Measurements from ENCODE around the gene BMP2.

The BMP2 gene

GRCh38 chr20:6780433-6781190 is 13.1 kb downstream of the BMP2 start:
- Histone ChIP-seq H3K4me3 (no peak overlapping the region), H3K4me2 (no peak overlapping the region), H3K9ac (no peak overlapping the region), H3K36me3 (peaks cover 5 to 33% (median 11%) of the 10 kb centered on the region in 11 experiments; a peak in 15 of 22 replicates), H3K27me3 (no peaks in the 10 kb centered on the region), H4K20me1 (no peaks in the 10 kb centered on the region; a peak in 1 of 22 replicates), H3K27ac (no peak overlapping the region), H3K9me3 (replicated peaks in 1 of 11) (no peaks in the 10 kb centered on the region), H3K4me1 (no peaks in the 10 kb centered on the region)
- no peak for TF ChIP-seq Cebpa-rat (IDR thresholded peaks at IDR 0.05)

- Histone ChIP-seq H3K27me3 (no peaks in the 10 kb centered on the region), H4K20me1 (no peaks in the 10 kb centered on the region), H3K9me3 (replicated peaks in 1 of 11) (no peaks in the 10 kb centered on the region), H3K27ac (no peak overlapping the region), H3K4me2 (no peak overlapping the region), H3K4me3 (no peak overlapping the region), H3K9ac (no peak overlapping the region), H3K4me1 (no peaks in the 10 kb centered on the region), H3K36me3 (peaks cover 0 to 18% (median under 1%) of the 10 kb centered on the region in 11 experiments; a peak in 10 of 22 replicates)
- TF ChIP-seq Cebpa-rat (IDR thresholded peaks at IDR 0.05) = no peak
These were observed 16.3 kb downstream of the BMP2 start for GRCh38 chr20:6783752-6784151.

GRCh38 chr20:6784210-6784631 is 16.7 kb downstream of the BMP2 start:
- no peaks in the 10 kb centered on the region for H3K4me1 ChIP-seq
- no peak overlapping the region for H3K4me2 ChIP-seq
- H3K36me3 ChIP-seq = peaks cover 0 to 16% (median 0%) of the 10 kb centered on the region in 11 experiments; a peak in 4 of 22 replicates
- no peaks in the 10 kb centered on the region for H3K9me3 ChIP-seq (replicated peaks in 1 of 11)
- H3K4me3 ChIP-seq = no peak overlapping the region
- H3K27me3 ChIP-seq = no peaks in the 10 kb centered on the region
- TF ChIP-seq Cebpa-rat (IDR thresholded peaks at IDR 0.05) = no peak
- H3K9ac ChIP-seq = no peak overlapping the region
- H4K20me1 ChIP-seq = no peaks in the 10 kb centered on the region
- no peak overlapping the region for H3K27ac ChIP-seq

- no peak for TF ChIP-seq Cebpa-rat (IDR thresholded peaks at IDR 0.05)
- Histone ChIP-seq H4K20me1 (no peaks in the 10 kb centered on the region), H3K27me3 (no peaks in the 10 kb centered on the region), H3K9ac (no peak overlapping the region), H3K4me3 (no peak overlapping the region), H3K9me3 (replicated peaks in 1 of 11) (no peaks in the 10 kb centered on the region), H3K36me3 (peaks cover 0 to 11% (median 0%) of the 10 kb centered on the region in 11 experiments; a peak in 4 of 22 replicates), H3K4me1 (no peaks in the 10 kb centered on the region), H3K4me2 (no peak overlapping the region), H3K27ac (no peak overlapping the region)
These were observed 17.3 kb downstream of the BMP2 start for GRCh38 chr20:6784767-6785166.

GRCh38 chr20:6786548-6786947 is 19.1 kb downstream of the BMP2 start:
- no peak for TF ChIP-seq Cebpa-rat (IDR thresholded peaks at IDR 0.05)
- H3K27me3 ChIP-seq = no peaks in the 10 kb centered on the region

GRCh38 chr20:6792789-6793188 is 25.3 kb downstream of the BMP2 start:
- no peaks in the 10 kb centered on the region for H3K9me3 ChIP-seq (replicated peaks in 1 of 11)
- TF ChIP-seq Cebpa-rat (IDR thresholded peaks at IDR 0.05) = no peak

More at GRCh38 chr20:6786548-6786947, 19.1 kb downstream of the BMP2 start:
- Histone ChIP-seq H3K4me3 (no peak overlapping the region), H3K9me3 (replicated peaks in 1 of 11) (no peaks in the 10 kb centered on the region), H3K36me3 (no peaks in the 10 kb centered on the region), H3K27ac (no peak overlapping the region), H4K20me1 (no peaks in the 10 kb centered on the region), H3K4me2 (no peak overlapping the region), H3K4me1 (no peaks in the 10 kb centered on the region), H3K9ac (no peak overlapping the region)

DNA sequence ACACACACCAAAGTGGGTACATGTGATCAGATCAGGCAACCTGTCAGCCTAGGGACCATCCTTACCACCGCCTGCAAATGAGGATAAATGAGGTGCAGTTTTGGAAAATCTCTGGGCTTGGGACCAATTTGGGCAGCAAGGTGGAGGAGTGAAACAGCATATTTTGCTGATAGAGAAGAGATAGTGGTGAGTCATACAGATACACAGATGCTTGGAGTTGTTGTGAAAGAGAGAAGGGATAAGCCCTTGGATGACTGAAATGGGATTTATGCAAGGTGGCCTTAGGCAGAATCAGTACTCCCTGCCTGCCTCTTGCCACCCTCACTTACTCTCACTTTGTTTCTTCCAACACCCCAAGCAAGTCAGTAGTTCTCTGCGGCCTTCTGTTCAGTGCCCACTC is 34.7 kb downstream of the BMP2 start:
- H3K27me3 ChIP-seq = no peaks in the 10 kb centered on the region
- no peak overlapping the region for H3K27ac ChIP-seq
- H3K36me3 ChIP-seq = no peaks in the 10 kb centered on the region
- peaks cover 0 to 12% (median 0%) of the 10 kb centered on the region in 11 experiments; a peak in 7 of 22 replicates for H3K9me3 ChIP-seq (replicated peaks in 1 of 11)
- TF ChIP-seq Cebpa-rat (IDR thresholded peaks at IDR 0.05) = no peak
- no peak overlapping the region for H3K9ac ChIP-seq
- no peaks in the 10 kb centered on the region; a peak in 1 of 20 replicates for H3K4me1 ChIP-seq
- no peak overlapping the region for H3K4me2 ChIP-seq
- no peaks in the 10 kb centered on the region for H4K20me1 ChIP-seq
- H3K4me3 ChIP-seq = no peak overlapping the region

More at GRCh38 chr20:6792789-6793188, 25.3 kb downstream of the BMP2 start:
- H3K27me3 ChIP-seq = no peaks in the 10 kb centered on the region
- no peak overlapping the region for H3K4me2 ChIP-seq
- H4K20me1 ChIP-seq = no peaks in the 10 kb centered on the region
- H3K4me3 ChIP-seq = no peak overlapping the region
- no peak overlapping the region for H3K9ac ChIP-seq
- H3K27ac ChIP-seq = no peak overlapping the region
- H3K36me3 ChIP-seq = no peaks in the 10 kb centered on the region
- no peaks in the 10 kb centered on the region; a peak in 1 of 20 replicates for H3K4me1 ChIP-seq

- Histone ChIP-seq H3K9me3 (replicated peaks in 1 of 11) (peaks cover 0 to 12% (median 4%) of the 10 kb centered on the region in 11 experiments; a peak in 9 of 22 replicates), H3K36me3 (no peaks in the 10 kb centered on the region), H3K4me1 (no peaks in the 10 kb centered on the region), H3K9ac (no peak overlapping the region), H3K27ac (no peak overlapping the region), H3K27me3 (no peaks in the 10 kb centered on the region), H3K4me3 (no peak overlapping the region), H4K20me1 (no peaks in the 10 kb centered on the region), H3K4me2 (no peak overlapping the region)
- TF ChIP-seq Cebpa-rat (IDR thresholded peaks at IDR 0.05) = no peak
These were observed 38.8 kb downstream of the BMP2 start for GRCh38 chr20:6806275-6806674.

DNA sequence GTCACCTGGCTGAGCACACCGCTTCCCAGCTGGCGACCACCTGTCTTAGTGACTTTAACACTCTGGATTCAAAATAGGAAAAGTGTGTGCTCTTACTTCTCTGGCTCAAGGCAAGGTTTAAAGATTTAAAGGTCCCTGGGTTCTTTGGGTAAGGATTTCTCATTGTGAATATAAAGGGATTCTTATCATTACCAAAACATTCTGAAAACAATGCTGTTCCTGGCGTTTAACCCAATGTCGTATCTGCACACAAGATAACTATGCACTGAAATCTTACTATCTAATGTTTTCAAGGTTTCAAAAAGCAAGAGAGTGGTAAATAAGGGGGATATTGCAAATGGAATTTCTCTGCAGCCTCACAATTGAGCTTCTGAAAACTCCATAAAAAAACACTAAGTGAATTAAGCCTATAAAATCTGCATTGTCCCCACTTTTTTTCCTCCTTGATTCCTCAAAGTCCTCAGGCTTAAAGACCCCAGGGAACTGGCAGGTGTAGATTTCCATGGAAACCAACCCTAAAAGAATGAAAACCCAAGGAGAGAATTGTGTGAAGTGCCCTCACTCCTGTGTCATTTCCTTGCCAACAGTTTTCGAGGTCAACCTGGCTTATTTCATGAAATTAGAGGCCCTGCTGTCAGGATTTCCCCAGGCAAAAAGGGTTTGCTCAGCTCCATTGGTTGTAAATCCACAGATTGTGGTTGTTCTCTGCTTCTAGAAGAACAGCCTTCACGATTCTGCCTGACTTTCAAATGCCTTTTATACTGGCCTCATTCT is 44.0 kb downstream of the BMP2 start:
- Histone ChIP-seq H3K4me3 (no peak overlapping the region), H3K27ac (no peak overlapping the region), H3K4me2 (no peak overlapping the region), H3K9ac (no peak overlapping the region), H3K4me1 (no peaks in the 10 kb centered on the region), H3K36me3 (no peaks in the 10 kb centered on the region), H3K27me3 (peaks cover 0 to 15% (median 0%) of the 10 kb centered on the region in 11 experiments; a peak in 2 of 22 replicates), H4K20me1 (no peaks in the 10 kb centered on the region), H3K9me3 (replicated peaks in 1 of 11) (peaks cover 0 to 5% (median 0%) of the 10 kb centered on the region in 11 experiments; a peak in 5 of 22 replicates)
- no peak for TF ChIP-seq Cebpa-rat (IDR thresholded peaks at IDR 0.05)

All from BLaER1 treated with 17β-estradiol and CSF1 and Interleukin-3, amounts not matched to agents 10 nM and 100 nM (cell line).